Measurements from ENCODE around the gene BEST3.

GRCh38 chr12:69641546-69641945 is 57.6 kb downstream of the BEST3 start:
- TF ChIP-seq CTCF (IDR thresholded peaks at IDR 0.05) (no peak), POLR2A (IDR thresholded peaks at IDR 0.05) (no peak)

Data from adrenal gland (tissue), 5 donors.